ENCODE results near the gene AP3B2.

GRCh38 chr15:82748315-82748714 is 38.6 kb upstream of the AP3B2 start:
- TF ChIP-seq EZH2phosphoT487 (IDR thresholded peaks at IDR 0.05; ENCODE audit: insufficient read depth, low read depth) (no peak), EZH2 (IDR thresholded peaks at IDR 0.05; ENCODE audit: insufficient read depth, poor library complexity, severe bottlenecking) (no peak)

Measured in GM23248 (cell line).